A549 (cell line): ENCODE results near the gene FBN2. TPM values are rescaled to one million over a fixed set of nuclear protein-coding genes. Genes with fewer than 3 reads are reported as not detected.

Experiments
- ATAC-seq, 2 experiments: fragments of 200-7000 bp in 1 of 2; fragments of >200 bp in 1 of 2; cut with Nextera tagmentation in 1 of 2; cut with Tn5 transposase in 1 of 2; 3 replicates each; pipeline versions ENCODE4 v1.8.0 to v1.9.1; 2018 to 2020; ENCODE audit warnings: mild to moderate bottlenecking in 1 of 2, moderate library complexity in 1 of 2
- CTCF ChIA-PET: fragments of 300-600 bp; sonication (Branson Sonifier 250); formaldehyde crosslinking; extraction: SDS; loops from one replicate; lab custom pipeline; 2021; ENCODE audit warnings: antibody characterized with exemption, inconsistent platforms; lab: Yijun Ruan, JAX
- POLR2A ChIA-PET: fragments of 350-600 bp; formaldehyde crosslinking; extraction: SDS; loops from one replicate; lab custom pipeline; 2021; ENCODE audit warnings: antibody characterized with exemption, inconsistent platforms; lab: Yijun Ruan, JAX
- DNase-seq, 2 experiments: peaks; one replicate each; pipeline versions ENCODE4 v3.0.0 to v3.0.0-alpha.2; 2011 to 2016; ENCODE audit warnings: low read depth in 1 of 2, low spot score in 1 of 2
- FAIRE-seq: peaks from 2 replicates; lab custom pipeline; 2011; peaks lifted over from hg19 to GRCh38; lab: Jason Lieb, UNC
- H3K27ac ChIP-seq, 2 experiments: fragments of >200 bp; sonication (Bioruptor Twin); formaldehyde crosslinking; 3 replicates each; pipeline ENCODE4 v1.5.1; 2016 to 2017
- H3K4me1 ChIP-seq: fragments of >200 bp; sonication (Bioruptor Twin); formaldehyde crosslinking; 3 replicates; pipeline ENCODE4 v1.6.1; 2016
- H3K4me2 ChIP-seq: fragments of >200 bp; sonication (Bioruptor Twin); formaldehyde crosslinking; 3 replicates; pipeline ENCODE4 v1.6.1; 2016
- H3K4me3 ChIP-seq: fragments of >200 bp; sonication (Bioruptor Twin); formaldehyde crosslinking; 3 replicates; pipeline ENCODE4 v1.5.1; 2016
- H3K9me3 ChIP-seq: fragments of >200 bp; sonication (Bioruptor Twin); formaldehyde crosslinking; 3 replicates; pipeline ENCODE4 v1.6.1; 2016
- CBX2 ChIP-seq: fragments of 200-600 bp; sonication (generic); IDR thresholded peaks from 2 replicates; pipeline ENCODE4 v1.6.1; 2016; ENCODE audit warnings: low read depth, mild to moderate bottlenecking, borderline replicate concordance
- CEBPB ChIP-seq, 2 experiments: fragments of >200 bp in 1 of 2; sonication (Bioruptor Twin) in 1 of 2; formaldehyde crosslinking in 1 of 2; IDR thresholded peaks; 2 replicates each; pipeline ENCODE4 v1.6.1; 2012 to 2016
- EHF ChIP-seq: fragments of 250-450 bp; sonication (Bioruptor Pico); IDR thresholded peaks from 2 replicates; pipeline ENCODE4 v1.5.0; 2020; ENCODE audit warnings: mild to moderate bottlenecking
- FOSB ChIP-seq: fragments of 250-450 bp; sonication (Bioruptor Pico); IDR thresholded peaks from 2 replicates; pipeline ENCODE4 v1.5.0; 2020; ENCODE audit warnings: mild to moderate bottlenecking, moderate library complexity
- GATA3 ChIP-seq: IDR thresholded peaks from 2 replicates; pipeline ENCODE4 v1.6.1; 2012; ENCODE audit warnings: borderline replicate concordance
- HEYL ChIP-seq: fragments of 250-450 bp; sonication (Bioruptor Pico); IDR thresholded peaks from 2 replicates; pipeline ENCODE4 v1.8.0; 2021; ENCODE audit warnings: mild to moderate bottlenecking, moderate library complexity
- HOXB13 ChIP-seq: fragments of 250-450 bp; sonication (Bioruptor Pico); IDR thresholded peaks from 2 replicates; pipeline ENCODE4 v1.5.0; 2020; ENCODE audit warnings: low read depth, mild to moderate bottlenecking, moderate library complexity
- MAFK ChIP-seq: fragments of 450-650 bp; IDR thresholded peaks from 2 replicates; pipeline ENCODE4 v1.6.1; 2014; ENCODE audit not compliant: partially characterized antibody
- NFE2L2 ChIP-seq: fragments of 150-350 bp; conservative IDR thresholded peaks from 2 replicates; pipeline ENCODE4 v1.6.1; 2014; ENCODE audit warnings: low read length
- PHF8 ChIP-seq: fragments of 200-600 bp; sonication (generic); IDR thresholded peaks from 2 replicates; pipeline ENCODE4 v1.6.1; 2016; ENCODE audit warnings: low read depth, mild to moderate bottlenecking, antibody characterized with exemption, moderate library complexity, borderline replicate concordance
- POLR2AphosphoS2 ChIP-seq: conservative IDR thresholded peaks from 2 replicates; pipeline ENCODE4 v1.6.1; 2012; ENCODE audit warnings: low read length, improper control_type of control experiment, inconsistent platforms
- RAD21 ChIP-seq, 2 experiments: fragments of >200 bp in 1 of 2; sonication (Bioruptor Twin) in 1 of 2; formaldehyde crosslinking in 1 of 2; IDR thresholded peaks in 1 of 2; conservative IDR thresholded peaks in 1 of 2; 2 replicates in 1 of 2; 3 replicates in 1 of 2; pipeline ENCODE4 v1.6.1; 2012 to 2018; ENCODE audit warnings: inconsistent platforms in 1 of 2
- TP53 ChIP-seq: fragments of 250-450 bp; sonication (Bioruptor Pico); IDR thresholded peaks from 2 replicates; pipeline ENCODE4 v1.5.0; 2021; ENCODE audit warnings: mild to moderate bottlenecking, moderate library complexity
- USF2 ChIP-seq: fragments of 450-650 bp; IDR thresholded peaks from 2 replicates; pipeline ENCODE4 v1.6.1; 2014; ENCODE audit warnings: antibody characterized with exemption
- WGBS: methylation state at CpG from one replicate; pipeline ENCODE4 v1.1.6; 2017; ENCODE audit errors: missing lambda C conversion rate; 5-methylcytosine and 5-hydroxymethylcytosine counted together
- polyA plus RNA-seq, 4 experiments: library from polyadenylated mRNA; depleted of rRNA in 3 of 4; stranded (reverse); fragments of >200 nt; fragmentation: RNase III in 1 of 4; extraction: RNeasy Plus Mini Kit Qiagen cat#74134 plus additional on column Dnase treatment in 1 of 4; gene quantifications; 2 replicates in 3 of 4; 3 replicates in 1 of 4; pipeline ENCODE4 v1.2.3, GENCODE V29; 2011 to 2017
- TF ChIP-seq, protein P1 (sequence below): fragments of 200-600 bp; sonication (generic); IDR thresholded peaks from 2 replicates; pipeline ENCODE4 v1.6.1; 2016; ENCODE audit warnings: antibody characterized with exemption, mild to moderate bottlenecking, moderate library complexity
- TF ChIP-seq, protein P2 (sequence below): fragments of 250-450 bp; sonication (Bioruptor Pico); IDR thresholded peaks from 2 replicates; pipeline ENCODE4 v1.5.0; 2020; ENCODE audit warnings: low read depth, mild to moderate bottlenecking, moderate library complexity
- TF ChIP-seq, protein P3 (sequence below): fragments of >200 bp; sonication (Bioruptor Twin); formaldehyde crosslinking; IDR thresholded peaks from 3 replicates; pipeline ENCODE4 v1.5.1; 2016

Gene FBN2
- polyA plus RNA-seq, 2 of the 4 experiments (the other 2 are of a cell fraction): 22.2 to 22.7 TPM

GRCh38 chr5:128237546-128237945, 300.5 kb downstream of the FBN2 start:
- Histone ChIP-seq H3K27ac (no peak overlapping the region), H3K4me3 (no peak overlapping the region), H3K9me3 (no peaks in the 10 kb centered on the region), H3K4me2 (no peak overlapping the region), H3K4me1 (no peaks in the 10 kb centered on the region)
- POLR2A ChIA-PET: no interaction called here
- CTCF ChIA-PET: no interaction called here
- WGBS: 70% methylated on average over 8 of the region's 8 CpGs
- ATAC-seq (no peak), DNase-seq (no peak), FAIRE-seq (no peak)
- TF ChIP-seq, protein P1, sequence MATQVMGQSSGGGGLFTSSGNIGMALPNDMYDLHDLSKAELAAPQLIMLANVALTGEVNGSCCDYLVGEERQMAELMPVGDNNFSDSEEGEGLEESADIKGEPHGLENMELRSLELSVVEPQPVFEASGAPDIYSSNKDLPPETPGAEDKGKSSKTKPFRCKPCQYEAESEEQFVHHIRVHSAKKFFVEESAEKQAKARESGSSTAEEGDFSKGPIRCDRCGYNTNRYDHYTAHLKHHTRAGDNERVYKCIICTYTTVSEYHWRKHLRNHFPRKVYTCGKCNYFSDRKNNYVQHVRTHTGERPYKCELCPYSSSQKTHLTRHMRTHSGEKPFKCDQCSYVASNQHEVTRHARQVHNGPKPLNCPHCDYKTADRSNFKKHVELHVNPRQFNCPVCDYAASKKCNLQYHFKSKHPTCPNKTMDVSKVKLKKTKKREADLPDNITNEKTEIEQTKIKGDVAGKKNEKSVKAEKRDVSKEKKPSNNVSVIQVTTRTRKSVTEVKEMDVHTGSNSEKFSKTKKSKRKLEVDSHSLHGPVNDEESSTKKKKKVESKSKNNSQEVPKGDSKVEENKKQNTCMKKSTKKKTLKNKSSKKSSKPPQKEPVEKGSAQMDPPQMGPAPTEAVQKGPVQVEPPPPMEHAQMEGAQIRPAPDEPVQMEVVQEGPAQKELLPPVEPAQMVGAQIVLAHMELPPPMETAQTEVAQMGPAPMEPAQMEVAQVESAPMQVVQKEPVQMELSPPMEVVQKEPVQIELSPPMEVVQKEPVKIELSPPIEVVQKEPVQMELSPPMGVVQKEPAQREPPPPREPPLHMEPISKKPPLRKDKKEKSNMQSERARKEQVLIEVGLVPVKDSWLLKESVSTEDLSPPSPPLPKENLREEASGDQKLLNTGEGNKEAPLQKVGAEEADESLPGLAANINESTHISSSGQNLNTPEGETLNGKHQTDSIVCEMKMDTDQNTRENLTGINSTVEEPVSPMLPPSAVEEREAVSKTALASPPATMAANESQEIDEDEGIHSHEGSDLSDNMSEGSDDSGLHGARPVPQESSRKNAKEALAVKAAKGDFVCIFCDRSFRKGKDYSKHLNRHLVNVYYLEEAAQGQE: no peak
- TF ChIP-seq, protein P2, sequence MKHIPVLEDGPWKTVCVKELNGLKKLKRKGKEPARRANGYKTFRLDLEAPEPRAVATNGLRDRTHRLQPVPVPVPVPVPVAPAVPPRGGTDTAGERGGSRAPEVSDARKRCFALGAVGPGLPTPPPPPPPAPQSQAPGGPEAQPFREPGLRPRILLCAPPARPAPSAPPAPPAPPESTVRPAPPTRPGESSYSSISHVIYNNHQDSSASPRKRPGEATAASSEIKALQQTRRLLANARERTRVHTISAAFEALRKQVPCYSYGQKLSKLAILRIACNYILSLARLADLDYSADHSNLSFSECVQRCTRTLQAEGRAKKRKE (CRISPR knock-in tag): no peak
- TF ChIP-seq, all 56 proteins: peak for 0

GRCh38 chr5:128237000-128237399, 301.0 kb downstream of the FBN2 start:
- no peaks in the 10 kb centered on the region for H3K4me1 ChIP-seq
- no peak overlapping the region for H3K27ac ChIP-seq
- DNase-seq (no peak), ATAC-seq (no peak), FAIRE-seq (no peak)
- CTCF ChIA-PET: no interaction called here
- 46% methylated on average over 2 of the region's 2 CpGs for WGBS
- TF ChIP-seq RAD21 (conservative IDR thresholded peaks at IDR 0.05 in 1 of 2, IDR thresholded peaks at IDR 0.05 in 1 of 2) (no peak), MAFK (no peak), USF2 (no peak)
- H3K4me3 ChIP-seq: no peak overlapping the region
- no peak overlapping the region for H3K4me2 ChIP-seq
- no peaks in the 10 kb centered on the region for H3K9me3 ChIP-seq
- POLR2A ChIA-PET: no interaction called here

GRCh38 chr5:128236334-128236733, 301.7 kb downstream of the FBN2 start:
- CTCF ChIA-PET: no interaction called here
- ATAC-seq (no peak), DNase-seq (no peak), FAIRE-seq (no peak)
- Histone ChIP-seq H3K4me2 (no peak overlapping the region), H3K4me1 (no peaks in the 10 kb centered on the region), H3K27ac (no peak overlapping the region), H3K4me3 (no peak overlapping the region), H3K9me3 (no peaks in the 10 kb centered on the region)
- WGBS: 49% methylated on average over 7 of the region's 7 CpGs
- POLR2A ChIA-PET: no interaction called here
- TF ChIP-seq GATA3 (no peak), NFE2L2 (no peak), HEYL (no peak), TP53 (CRISPR knock-in tag) (no peak), PHF8 (no peak), CEBPB (IDR thresholded peaks at IDR 0.05) (no peak), CBX2 (no peak), EHF (CRISPR knock-in tag) (no peak), FOSB (CRISPR knock-in tag) (no peak), POLR2AphosphoS2 (no peak), HOXB13 (CRISPR knock-in tag) (no peak)
- TF ChIP-seq, protein P1: no peak
- TF ChIP-seq, protein P3, sequence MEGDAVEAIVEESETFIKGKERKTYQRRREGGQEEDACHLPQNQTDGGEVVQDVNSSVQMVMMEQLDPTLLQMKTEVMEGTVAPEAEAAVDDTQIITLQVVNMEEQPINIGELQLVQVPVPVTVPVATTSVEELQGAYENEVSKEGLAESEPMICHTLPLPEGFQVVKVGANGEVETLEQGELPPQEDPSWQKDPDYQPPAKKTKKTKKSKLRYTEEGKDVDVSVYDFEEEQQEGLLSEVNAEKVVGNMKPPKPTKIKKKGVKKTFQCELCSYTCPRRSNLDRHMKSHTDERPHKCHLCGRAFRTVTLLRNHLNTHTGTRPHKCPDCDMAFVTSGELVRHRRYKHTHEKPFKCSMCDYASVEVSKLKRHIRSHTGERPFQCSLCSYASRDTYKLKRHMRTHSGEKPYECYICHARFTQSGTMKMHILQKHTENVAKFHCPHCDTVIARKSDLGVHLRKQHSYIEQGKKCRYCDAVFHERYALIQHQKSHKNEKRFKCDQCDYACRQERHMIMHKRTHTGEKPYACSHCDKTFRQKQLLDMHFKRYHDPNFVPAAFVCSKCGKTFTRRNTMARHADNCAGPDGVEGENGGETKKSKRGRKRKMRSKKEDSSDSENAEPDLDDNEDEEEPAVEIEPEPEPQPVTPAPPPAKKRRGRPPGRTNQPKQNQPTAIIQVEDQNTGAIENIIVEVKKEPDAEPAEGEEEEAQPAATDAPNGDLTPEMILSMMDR: no peak
